Measurements from ENCODE around the gene HPSE.
"Not testable (repeated sequence)": the region's sequence is repeated elsewhere in the genome, so short reads cannot be mapped to it uniquely, and the experiment has no call there.

Gene HPSE

DNA sequence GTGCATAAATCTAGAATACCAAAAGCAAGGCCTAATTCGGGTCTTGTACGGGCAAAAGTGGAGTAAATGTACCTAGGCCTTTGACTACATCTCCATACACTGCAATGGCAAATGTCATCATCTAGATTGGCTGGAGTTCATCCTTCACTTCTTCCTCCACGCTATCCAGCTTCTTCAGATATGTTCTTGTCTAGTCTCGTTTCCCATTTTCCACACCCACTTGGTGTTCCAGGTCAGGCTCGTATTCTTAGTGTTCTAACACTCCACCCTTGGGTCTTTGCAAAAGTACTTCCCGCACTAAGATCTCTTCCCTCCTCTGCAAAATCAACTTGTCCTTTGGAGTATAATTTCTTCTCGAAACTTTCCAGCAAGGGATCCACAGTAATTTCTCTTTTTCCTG is 51.5 kb downstream of the HPSE start:
- DNase-seq (ENCODE audit: low read depth), result no peak

DNA sequence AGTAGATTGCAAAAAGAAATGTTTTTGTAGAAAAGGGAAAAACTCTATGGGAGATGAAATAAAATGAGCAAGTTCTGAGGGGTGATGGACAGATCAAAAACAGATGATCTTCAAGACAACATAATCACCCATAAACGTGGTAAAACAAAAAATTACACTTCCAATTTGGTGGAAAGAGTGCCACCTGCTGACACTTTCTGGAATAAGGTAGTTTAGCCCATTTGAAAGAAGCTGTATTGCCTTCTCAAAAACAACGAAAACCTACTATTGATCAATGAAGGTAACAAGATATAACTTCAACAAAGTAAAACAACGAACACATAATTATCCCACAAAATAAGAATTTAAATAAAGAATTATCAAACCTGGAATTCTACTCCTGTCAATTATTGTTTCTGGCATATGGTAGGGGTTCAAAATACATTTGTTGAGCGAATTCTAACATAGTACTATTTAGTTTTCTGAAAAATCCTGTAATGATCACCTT is 52.6 kb downstream of the HPSE start:
- peak; percentile 57 for DNase-seq (ENCODE audit: low read depth)

DNA sequence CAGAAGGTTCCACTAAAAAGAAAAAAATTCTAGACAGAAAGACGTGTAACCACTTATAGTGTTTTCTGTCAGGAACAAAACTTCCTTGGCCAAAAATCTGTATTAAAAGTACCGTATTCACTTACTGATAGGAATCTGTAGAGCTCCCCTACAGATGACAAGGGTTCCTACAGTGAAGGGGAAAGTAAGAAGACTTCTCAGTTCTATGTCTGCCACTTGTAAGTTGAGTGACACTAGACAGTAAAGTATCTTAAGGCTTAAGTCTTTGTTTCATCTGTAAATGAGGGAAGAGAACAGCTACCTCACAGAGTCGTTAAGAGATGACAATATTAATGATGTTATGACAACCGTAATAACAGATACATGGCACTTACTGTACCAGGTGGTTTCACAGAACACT is 53.3 kb downstream of the HPSE start:
- DNase-seq (ENCODE audit: low read depth), result no peak

DNA sequence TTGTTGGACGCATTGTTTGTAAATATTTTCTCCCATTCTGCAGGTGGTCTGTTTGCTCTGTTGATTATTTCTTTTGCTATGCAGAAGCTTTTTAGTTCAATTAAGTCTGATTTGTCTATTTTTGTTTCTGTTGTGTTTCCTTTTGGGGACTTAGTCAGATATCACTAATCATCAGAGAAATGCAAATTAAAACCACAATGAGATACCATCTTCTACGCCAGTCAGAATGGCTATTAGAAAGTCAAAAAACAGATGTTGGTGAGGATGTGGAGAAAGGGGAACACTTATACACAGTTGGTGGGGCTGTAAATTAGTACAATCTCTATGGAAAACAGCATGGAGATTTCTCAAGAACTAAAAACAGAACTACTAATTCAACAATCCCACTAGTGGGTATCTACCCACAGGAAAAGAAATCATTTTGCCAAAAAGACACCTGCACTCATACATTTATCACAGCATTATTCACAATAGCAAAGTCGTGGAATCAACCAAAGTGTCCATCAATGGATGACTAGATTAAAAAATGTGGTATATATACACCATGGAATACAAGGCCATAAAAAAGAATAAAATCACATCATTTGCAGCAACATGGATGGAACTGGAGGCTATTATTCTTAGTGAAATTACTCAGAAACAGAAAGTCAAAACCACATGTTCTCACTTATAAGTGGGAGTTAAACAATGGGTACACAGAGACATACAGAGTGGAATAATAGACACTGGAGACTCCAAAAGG is 58.2 kb downstream of the HPSE start:
- DNase-seq (ENCODE audit: low read depth), result no peak

DNA sequence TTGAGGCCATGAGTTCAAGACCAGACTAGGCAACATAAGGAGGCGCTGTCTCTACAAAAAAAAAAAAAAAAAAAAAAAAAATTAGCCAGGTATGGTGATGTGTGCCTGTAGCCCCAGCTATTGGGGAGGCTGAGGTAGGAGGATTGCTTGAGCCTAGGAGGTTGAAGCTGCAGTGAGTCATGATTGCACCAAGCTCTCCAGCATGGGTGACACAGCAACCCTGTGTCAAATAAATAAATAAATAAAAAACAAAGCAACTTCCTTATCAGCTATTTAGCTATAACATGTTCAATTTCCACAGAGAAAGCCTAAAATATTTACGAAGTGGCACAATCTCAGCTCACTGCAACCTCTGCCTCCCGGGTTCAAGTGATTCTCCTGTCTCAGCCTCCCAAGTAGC is 60.7 kb downstream of the HPSE start:
- not testable (repeated sequence) for DNase-seq (ENCODE audit: low read depth)

DNA sequence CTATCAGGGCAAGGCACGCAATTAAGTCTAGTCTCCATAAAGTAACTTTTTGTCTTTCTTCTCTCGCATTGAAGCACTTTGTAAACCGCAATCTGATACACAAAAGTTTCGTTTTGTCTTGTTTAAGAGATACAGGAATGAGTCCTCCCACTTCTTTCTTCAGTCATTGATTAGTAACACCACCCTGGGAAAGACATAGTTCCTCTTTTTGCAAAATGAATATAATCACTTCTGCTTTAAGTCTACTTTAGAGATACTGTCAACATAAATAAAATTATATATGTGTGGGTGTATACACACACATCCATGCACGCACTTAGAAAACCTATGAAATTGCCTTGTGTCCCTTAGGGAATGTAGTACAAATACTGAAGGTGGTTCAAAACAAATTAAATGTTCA is 61.7 kb downstream of the HPSE start:
- DNase-seq (ENCODE audit: low read depth), result no peak

DNA sequence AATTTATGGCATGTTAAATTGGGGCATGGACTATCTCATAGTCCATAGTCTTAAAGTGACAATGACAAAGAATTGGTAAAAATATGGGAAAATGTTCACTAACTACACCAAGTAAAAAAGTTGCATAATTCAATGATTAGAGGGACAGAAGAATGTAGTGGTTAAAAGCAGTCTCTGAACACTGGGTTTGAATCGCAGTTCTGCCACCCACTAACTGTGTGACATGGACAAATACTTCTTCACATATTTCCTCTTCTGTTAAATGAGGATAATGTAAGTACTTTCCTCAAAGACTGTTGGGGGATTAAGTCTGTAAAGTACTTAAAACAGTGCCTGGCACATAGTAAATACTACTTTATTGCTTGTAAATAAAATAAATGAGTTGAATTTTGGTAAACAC is 65.4 kb downstream of the HPSE start:
- no peak for DNase-seq (ENCODE audit: low read depth)

DNA sequence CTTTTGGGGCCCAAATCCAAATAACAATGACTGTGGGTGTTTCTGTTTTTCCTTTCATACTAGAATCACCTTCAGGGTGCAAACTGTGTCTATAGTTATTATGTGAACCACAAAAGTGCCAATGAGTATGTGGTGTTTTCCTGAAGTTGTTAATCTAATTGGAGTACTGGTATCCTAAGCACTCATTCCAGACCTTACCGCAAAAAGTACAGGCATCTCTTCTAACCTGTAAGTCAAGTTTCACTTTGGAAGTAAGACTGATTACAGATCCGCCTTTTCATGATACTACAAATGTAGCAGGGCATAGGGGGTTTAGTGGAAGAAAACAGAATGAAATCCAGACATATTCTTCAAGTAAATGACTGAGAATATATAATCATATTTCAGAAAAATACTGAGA is 66.2 kb downstream of the HPSE start:
- no peak for DNase-seq (ENCODE audit: low read depth)

DNA sequence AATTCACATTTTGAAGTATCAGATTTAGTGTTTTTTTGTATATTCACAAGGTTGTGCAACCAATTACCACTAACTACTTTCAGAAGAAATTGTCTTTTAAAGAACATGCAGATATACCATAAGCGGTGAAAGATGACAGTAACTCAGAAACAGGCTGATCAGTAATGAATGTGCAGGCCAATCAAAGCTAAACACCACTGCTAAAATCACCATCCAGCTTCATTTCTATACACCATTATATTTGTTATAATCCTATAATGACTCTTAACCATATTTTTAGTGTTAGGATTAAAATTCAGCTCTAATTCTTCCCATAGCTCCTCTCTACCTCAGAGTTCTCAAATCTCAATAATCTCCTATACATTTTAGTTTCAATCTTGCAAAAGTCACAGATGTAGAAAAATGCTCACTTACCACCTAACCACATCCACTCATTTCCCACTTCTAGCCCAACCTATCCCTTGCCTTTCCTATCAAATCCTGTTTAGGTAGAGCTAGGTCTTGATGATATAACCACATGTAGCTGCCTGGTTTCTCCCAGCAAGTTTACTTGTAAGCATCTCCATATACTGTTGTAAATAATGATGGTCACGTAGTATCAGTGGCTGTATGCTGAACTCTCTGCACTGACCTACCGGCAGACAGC is 66.7 kb downstream of the HPSE start:
- DNase-seq (ENCODE audit: low read depth), result no peak

DNA sequence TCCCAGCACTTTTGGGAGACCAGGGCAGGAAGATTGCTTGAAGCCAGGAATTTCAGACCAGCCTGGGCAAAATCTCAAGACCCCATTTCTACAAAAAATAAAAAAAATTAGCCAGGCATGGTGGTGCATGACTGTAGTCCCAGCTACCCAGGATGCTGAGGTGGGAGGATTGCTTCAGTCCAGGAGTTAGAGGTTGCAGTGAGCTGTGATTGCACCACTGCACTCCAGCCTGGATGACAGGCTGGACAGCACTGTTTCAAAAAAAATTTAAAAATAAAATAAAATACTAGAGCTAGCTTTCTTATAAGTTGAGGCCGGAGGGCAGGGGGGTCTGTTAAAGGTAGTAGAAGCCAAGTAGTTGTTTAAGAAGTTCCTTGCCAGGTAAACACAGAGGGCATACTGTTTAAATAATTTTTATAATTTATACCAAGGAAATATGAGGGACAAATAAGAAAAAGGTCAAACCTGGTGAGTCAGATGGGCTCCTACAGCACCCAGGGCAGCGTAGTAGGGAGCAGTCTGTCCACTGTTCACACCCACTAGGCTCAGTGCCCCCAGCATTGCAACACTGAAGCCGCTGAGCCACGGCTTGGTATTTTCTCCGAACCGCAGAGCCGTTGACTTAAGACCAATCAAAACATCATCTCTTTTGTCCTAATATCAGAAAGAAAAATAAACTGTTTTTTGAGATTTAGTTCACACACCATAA is 67.4 kb downstream of the HPSE start:
- DNase-seq (ENCODE audit: low read depth), result peak; percentile 99

DNA sequence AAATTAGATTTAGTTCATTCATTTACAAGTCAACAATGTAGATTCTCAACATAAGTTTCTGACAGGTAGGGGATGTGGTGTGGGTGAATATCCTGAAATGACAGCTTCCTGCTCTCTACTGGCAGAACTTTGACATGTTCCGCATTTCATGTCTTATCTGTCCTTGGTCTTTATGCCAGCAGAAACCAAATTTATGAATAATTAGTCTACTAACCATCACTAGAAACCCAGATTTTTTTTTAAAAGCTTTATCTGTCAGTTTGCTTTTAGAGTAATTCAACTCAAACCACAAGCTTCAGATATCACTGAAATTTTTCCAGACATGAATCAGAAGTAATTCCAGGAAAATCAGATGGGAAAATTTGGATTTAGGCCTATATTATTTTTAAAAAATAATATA is 68.0 kb downstream of the HPSE start:
- DNase-seq (ENCODE audit: low read depth), result no peak

DNA sequence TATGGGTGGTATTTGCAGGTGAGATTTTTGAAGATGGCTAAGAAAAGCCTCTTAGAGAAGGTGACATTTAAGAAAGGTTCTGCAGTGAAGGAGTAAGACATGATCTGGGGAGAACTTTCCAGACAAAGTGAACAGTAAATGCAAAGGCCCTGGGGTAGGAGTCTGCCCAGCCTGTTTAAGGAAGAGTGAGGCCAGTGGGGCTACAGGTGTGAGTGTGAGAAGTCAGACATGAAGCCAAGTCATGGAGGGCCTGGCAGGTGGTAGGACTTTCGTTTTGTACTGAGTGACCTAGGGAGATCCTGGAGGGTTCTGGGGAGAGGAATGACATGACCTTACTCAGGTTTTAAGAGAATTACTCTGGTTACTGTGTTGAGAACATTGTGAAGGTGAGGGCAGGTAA is 71.5 kb downstream of the HPSE start:
- no peak for DNase-seq (ENCODE audit: low read depth)

DNA sequence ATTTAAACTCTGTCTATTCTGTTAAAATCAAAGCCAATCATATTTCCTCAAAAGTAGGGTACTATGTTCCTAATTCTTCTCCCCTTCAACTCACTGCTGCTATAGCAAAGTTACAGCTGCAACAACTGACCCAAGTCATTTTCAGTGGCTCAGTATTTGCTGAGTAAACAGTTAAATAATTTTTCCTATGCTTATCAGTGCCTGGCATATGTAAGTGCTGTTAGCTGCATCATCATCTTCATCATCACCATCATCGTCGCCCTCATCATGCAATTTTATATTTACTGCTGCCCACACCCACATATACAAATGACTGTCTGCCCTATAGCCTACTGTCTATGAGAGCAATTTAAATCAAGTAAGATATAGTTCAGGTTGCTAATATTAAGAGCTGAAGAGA is 72.0 kb downstream of the HPSE start:
- no peak for DNase-seq (ENCODE audit: low read depth)

DNA sequence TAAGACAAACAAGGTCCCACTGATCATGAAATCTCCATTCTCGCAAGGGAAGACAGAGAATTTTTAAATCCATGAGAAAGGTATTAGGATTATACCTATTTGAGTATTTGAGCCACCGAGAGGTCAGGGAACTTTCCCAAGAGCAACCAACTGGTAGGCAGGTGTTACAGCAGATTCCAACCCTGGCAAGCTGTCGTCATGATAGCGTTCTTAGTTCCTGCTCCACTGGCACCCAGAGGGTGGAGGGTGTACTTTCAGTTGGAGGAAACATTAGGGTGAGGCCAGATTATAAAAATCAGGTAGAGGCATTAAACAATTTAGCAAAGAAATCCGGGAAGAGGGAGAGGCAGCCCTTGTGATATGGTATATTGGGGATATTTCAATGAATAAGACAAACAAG is 73.3 kb downstream of the HPSE start:
- no peak for DNase-seq (ENCODE audit: low read depth)

DNA sequence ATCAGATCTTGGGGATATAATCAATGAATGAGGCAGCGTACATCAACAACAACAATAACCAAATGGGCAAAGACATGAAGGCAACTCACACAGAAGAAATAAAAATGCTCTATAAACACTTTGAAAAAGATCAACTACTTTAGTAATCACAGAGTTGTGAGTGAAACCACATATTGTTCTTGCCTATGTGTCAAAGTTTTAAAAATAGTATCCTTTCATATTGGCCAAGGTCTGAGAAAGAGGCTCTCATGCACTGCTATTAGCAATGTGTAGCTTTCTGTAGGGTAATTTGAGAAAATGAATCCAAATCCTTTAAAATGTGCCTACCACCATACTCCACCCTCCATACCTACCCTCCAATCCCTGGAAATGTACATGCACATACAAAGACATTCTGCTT is 75.1 kb downstream of the HPSE start:
- DNase-seq (ENCODE audit: low read depth), result peak; percentile 13

DNA sequence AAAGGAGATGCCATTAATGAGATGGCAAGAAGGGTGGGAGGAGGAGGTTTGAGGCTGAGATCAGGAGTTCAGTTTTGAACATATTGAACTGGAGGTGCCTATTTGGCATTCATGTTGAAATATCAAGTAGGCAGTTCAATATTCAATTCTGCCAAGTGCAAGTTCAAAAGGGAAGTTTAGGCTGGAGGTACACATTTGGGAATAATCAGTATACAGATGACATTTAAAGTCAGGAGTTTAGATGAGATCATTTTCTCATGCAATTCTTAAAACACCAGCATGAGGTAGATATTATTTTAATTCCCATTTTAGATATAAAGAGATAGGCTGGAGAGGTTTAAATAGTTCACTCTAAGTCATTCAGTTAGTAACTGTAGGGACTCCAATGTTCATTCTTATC is 76.2 kb downstream of the HPSE start:
- DNase-seq (ENCODE audit: low read depth), result peak; percentile 36

DNA sequence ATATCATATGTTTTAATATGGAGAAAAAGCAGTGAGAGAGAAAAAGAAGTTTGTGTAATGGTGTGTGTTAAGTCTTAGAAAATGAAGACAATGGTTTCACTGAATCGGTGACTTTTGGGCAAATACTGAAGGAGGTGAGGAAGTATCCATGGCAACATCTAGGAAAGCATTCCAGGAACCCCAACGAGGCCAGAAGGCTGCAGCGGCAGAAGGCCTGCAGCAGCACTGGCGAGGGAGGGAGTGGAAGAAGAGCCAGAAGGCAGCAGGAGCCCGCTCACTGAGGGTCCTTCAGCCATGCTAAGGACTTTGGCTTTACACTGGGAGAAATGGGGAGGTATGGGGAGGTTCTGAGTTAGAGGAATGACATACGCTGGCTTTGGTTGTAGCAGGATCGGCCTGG is 76.8 kb downstream of the HPSE start:
- no peak for DNase-seq (ENCODE audit: low read depth)

DNA sequence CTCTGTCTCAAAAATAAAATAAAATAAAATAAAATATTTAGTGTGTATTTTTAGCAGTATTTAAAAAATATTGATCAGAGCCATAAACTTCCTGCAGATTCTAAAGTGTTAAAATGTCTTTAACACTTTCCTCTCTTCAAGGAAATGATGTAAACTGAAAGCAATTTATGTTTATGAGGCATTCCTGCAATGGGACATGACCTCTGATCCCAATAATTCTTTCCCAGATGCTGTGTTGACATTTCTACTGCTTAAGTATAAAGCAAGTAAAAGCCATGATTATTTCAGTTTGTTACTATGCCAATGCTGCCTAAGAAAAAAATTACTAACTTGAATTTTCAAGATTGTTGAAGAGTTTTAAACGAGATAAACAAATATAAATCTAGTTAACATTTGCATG is 79.1 kb downstream of the HPSE start:
- DNase-seq (ENCODE audit: low read depth), result peak; percentile 90

DNA sequence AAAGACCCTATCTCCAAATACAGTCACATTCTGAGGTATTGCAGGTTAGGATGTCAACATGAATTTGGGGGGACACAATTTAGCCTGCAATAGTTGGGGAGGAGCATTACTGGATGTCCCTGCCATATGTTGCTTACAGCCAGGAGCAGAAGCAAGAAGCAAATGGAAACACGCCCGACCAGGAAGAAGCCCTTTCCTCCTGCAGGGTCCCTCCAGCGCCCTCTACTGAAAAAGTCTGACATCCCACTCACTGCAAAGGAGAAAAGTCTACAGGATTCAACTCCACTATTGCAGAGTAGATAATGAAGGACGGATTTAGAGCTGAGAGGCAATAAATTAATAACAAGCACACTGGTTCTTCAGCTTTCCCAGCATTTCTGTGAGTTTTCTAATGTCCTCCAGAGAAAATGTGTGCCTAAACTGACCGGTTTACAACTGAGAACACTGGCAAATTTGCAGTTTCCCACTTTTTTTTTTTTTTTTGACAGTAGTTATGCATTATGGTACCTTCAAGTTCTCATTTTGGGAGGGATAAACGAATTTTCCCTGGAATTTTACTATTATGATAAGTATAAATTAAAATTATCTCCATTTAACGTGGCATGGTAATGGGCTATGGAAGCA is 81.8 kb downstream of the HPSE start:
- peak; percentile 72 for DNase-seq (ENCODE audit: low read depth)

DNA sequence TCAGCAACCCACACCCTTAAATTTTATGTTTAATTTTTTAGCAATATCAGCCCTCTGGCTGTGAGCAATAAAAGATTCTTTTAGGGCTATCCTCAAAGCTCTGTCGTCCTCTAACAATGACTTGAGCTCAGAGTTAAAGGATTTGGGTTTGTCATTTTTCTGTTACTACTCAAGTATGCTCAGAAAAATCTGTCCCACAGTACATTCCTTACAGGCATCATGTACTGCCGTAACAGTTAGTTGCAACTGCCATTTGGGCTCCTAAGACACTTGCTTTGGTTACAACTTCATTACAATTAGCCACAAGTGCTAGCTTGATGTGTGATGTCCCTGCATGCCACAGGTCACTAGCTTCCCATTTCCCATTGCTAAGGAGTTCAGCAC is 83.2 kb downstream of the HPSE start:
- DNase-seq (ENCODE audit: low read depth), result no peak

DNA sequence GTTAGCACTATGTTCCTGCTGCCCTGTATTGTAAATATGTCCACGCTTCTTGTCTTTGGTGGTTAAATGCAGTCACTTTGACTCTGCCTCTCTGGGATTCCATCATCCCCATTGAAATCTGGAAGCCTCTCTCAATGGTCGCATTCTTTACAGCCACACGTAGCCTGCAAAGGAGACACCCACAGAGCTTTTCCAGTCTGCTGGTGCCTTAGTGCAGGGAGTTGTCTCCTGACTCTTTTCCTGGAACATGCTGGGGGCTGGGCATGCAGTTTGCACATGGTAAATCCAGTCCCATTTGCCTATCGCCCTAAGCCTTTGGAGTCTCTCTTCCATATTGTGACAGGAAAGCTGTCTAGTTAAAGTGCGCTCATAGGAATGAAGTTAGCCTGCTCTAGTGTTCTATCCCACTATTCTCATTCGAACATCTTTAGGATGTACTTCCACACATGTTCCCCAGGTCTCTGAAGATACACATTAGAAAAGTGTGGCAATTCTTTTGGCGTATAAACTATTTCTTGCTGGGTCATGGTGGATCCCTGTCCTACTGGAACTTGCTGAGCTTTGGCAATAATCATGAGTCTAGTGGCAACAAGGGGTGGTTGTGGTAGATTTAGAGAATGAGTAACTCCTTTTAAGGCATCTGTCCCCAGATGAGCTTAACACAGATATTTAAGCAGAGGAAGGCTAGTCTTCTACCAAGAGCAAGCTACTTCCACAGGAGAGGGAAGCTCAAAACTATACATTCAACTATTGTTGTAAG is 83.8 kb downstream of the HPSE start:
- peak; percentile 54 for DNase-seq (ENCODE audit: low read depth)

DNA sequence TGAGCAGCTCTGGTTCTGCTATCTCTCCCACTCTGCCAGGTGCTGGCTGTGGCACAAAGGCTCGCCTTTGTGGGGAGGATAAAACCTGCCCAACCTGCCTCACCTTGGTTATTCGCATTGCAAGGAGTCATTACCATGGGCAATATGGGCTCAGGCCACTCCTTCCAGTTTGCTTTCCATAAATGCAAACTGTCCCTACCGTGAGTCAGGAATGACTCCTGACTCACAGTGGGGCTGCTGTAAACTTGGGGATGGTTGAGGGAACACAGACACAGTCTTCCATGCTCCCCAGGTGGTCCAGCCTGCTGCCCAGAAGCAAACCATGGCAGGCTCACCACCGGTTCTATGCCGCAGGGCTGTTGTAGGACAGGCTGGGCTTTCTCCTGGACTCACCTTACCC is 86.2 kb downstream of the HPSE start:
- DNase-seq (ENCODE audit: low read depth), result no peak

Data from fibroblast of gingiva (primary cell).